ENCODE results near the gene FSHR. TPM values are rescaled to one million over a fixed set of nuclear protein-coding genes. Genes with fewer than 3 reads are reported as not detected.

The FSHR gene
- total RNA-seq, 4 donors from 2014 or later, result 0.13 TPM; not detected in 3

GRCh38 chr2:48915227-48915626, 239.1 kb downstream of the FSHR start:
- DNase-seq, result no peak
- Histone ChIP-seq H3K27ac (no peak overlapping the region), H3K9me3 (no peaks in the 10 kb centered on the region), H3K4me1 (no peaks in the 10 kb centered on the region), H3K27me3 (no peaks in the 10 kb centered on the region), H3K4me3 (replicated peaks in 1 of 3) (no peak overlapping the region), H3K36me3 (no peaks in the 10 kb centered on the region)
- no peak for TF ChIP-seq CTCF (IDR thresholded peaks at IDR 0.05)
- TF ChIP-seq POLR2A (IDR thresholded peaks at IDR 0.05), result no peak
- intact Hi-C loops (cut with DNase I), result no loop called here
- 70 to 76% methylated on average over 8 to 9 of the region's 10 CpGs for WGBS, 2 donors

- H3K4me1 ChIP-seq, result no peaks in the 10 kb centered on the region
- no peaks in the 10 kb centered on the region for H3K36me3 ChIP-seq
- intact Hi-C loops (cut with DNase I), result no loop called here
- no peak for DNase-seq
- no peaks in the 10 kb centered on the region for H3K9me3 ChIP-seq
- H3K27ac ChIP-seq, result no peak overlapping the region
- H3K27me3 ChIP-seq, result no peaks in the 10 kb centered on the region
- 13 to 18% methylated on average over 1 of the region's 1 CpG for WGBS, 2 donors
- H3K4me3 ChIP-seq (replicated peaks in 1 of 3), result no peak overlapping the region
- no peak for TF ChIP-seq POLR2A (IDR thresholded peaks at IDR 0.05)
- TF ChIP-seq CTCF (IDR thresholded peaks at IDR 0.05), result no peak
These were observed 239.7 kb downstream of the FSHR start for GRCh38 chr2:48914477-48915089.

Small RNA genes lying within 50 kb of the gene (microRNA-seq; reads per million reads assigned to microRNA genes)
- gene MIR548BA, result not detected

Small RNA genes lying within 50 kb of the gene (small RNA-seq; reads per million reads assigned to genes)
- gene MIR548BA, result not detected
